CD14-positive monocyte (primary cell): ENCODE data around the gene CDH7. TPM values are rescaled to one million over a fixed set of nuclear protein-coding genes. Genes with fewer than 3 reads are reported as not detected.

ENCODE experiments used
- DNase-seq, 3 donors: peaks; one replicate each; pipeline ENCODE4 v3.0.0-alpha.2; 2011 to 2022
- H2AFZ ChIP-seq: 2 replicates; pipeline ENCODE4 v1.6.0; 2012; ENCODE audit warnings: mild to moderate bottlenecking, low read depth, low read length, inconsistent platforms; ENCODE audit not compliant: insufficient read depth, poor library complexity, severe bottlenecking
- H3K27ac ChIP-seq, 2 donors: 1 replicate in 1 of 2; 2 replicates in 1 of 2; pipeline ENCODE4 v1.5.1; 2012 to 2013; ENCODE audit warnings: low read length in 2 of 2, control low read depth in 1 of 2, inconsistent platforms in 1 of 2, low read depth in 1 of 2, mild to moderate bottlenecking in 1 of 2
- H3K27me3 ChIP-seq, 2 donors: one replicate each; pipeline versions ENCODE4 v1.6.0 to v1.6.1; 2011 to 2013; ENCODE audit warnings: low read length in 2 of 2; ENCODE audit not compliant: control insufficient read depth in 2 of 2, insufficient read depth in 2 of 2
- H3K36me3 ChIP-seq, 2 donors: replicated peaks in 1 of 2; 1 replicate in 1 of 2; 2 replicates in 1 of 2; pipeline versions ENCODE4 v1.5.1 to v1.6.1; 2012 to 2013; ENCODE audit warnings: low read length in 2 of 2, control low read depth in 1 of 2, inconsistent platforms in 1 of 2, mild to moderate bottlenecking in 1 of 2; ENCODE audit not compliant: insufficient read depth in 2 of 2, control insufficient read depth in 1 of 2
- H3K4me1 ChIP-seq, 2 donors: 1 replicate in 1 of 2; 2 replicates in 1 of 2; pipeline versions ENCODE4 v1.5.1 to v1.6.1; 2012 to 2013; ENCODE audit warnings: low read length in 2 of 2, control low read depth in 1 of 2, inconsistent platforms in 1 of 2, mild to moderate bottlenecking in 1 of 2, moderate library complexity in 1 of 2; ENCODE audit not compliant: insufficient read depth in 2 of 2, control insufficient read depth in 1 of 2
- H3K4me2 ChIP-seq: replicated peaks from 2 replicates; pipeline ENCODE3; 2012; ENCODE audit warnings: low read length, moderate library complexity, mild to moderate bottlenecking; ENCODE audit not compliant: poor library complexity, severe bottlenecking; ENCODE audit errors: extremely low read depth
- H3K4me3 ChIP-seq, 3 experiments: fragments of 200-600 bp in 1 of 3; sonication (generic) in 1 of 3; replicated peaks in 1 of 3; 1 replicate in 2 of 3; 2 replicates in 1 of 3; pipeline ENCODE4 v1.5.1; 2011 to 2013; ENCODE audit warnings: low read length in 3 of 3, mild to moderate bottlenecking in 3 of 3, control low read depth in 2 of 3, low read depth in 2 of 3, inconsistent platforms in 1 of 3, moderate library complexity in 1 of 3
- H3K79me2 ChIP-seq: 2 replicates; pipeline ENCODE4 v1.6.0; 2012; ENCODE audit warnings: mild to moderate bottlenecking, control low read depth, inconsistent platforms, low read length, moderate library complexity; ENCODE audit not compliant: insufficient read depth
- H3K9ac ChIP-seq: 2 replicates; pipeline ENCODE4 v1.6.0; 2017; ENCODE audit warnings: low read length, mild to moderate bottlenecking; ENCODE audit not compliant: insufficient read depth, poor library complexity, severe bottlenecking
- H3K9me3 ChIP-seq, 2 donors: replicated peaks in 1 of 2; 1 replicate in 1 of 2; 2 replicates in 1 of 2; pipeline versions ENCODE4 v1.5.1 to v1.6.1; 2012 to 2013; ENCODE audit warnings: low read length in 2 of 2, control low read depth in 1 of 2; ENCODE audit not compliant: control insufficient read depth in 1 of 2, insufficient read depth in 1 of 2
- H4K20me1 ChIP-seq: 2 replicates; pipeline ENCODE4 v1.6.0; 2012; ENCODE audit warnings: mild to moderate bottlenecking, low read length, control low read depth, moderate library complexity; ENCODE audit not compliant: insufficient read depth
- H3K27ac Mint-ChIP-seq, 7 donors: one replicate each; pipeline ENCODE4 v1.8.0; 2020; ENCODE audit warnings: mild to moderate bottlenecking in 7 of 7, mixed read lengths in 7 of 7, moderate library complexity in 6 of 7, inconsistent platforms in 2 of 7
- H3K27me3 Mint-ChIP-seq, 3 donors: one replicate each; pipeline ENCODE4 v1.8.0; 2021 to 2022; ENCODE audit warnings: low read depth in 3 of 3, mild to moderate bottlenecking in 3 of 3, mixed read lengths in 3 of 3, moderate library complexity in 3 of 3, inconsistent platforms in 1 of 3
- H3K36me3 Mint-ChIP-seq, 2 donors: one replicate each; pipeline ENCODE4 v1.8.0; 2020; ENCODE audit warnings: mixed read lengths in 2 of 2, inconsistent platforms in 1 of 2, mild to moderate bottlenecking in 1 of 2
- H3K4me1 Mint-ChIP-seq: one replicate; pipeline ENCODE4 v1.8.0; 2020; ENCODE audit warnings: mild to moderate bottlenecking, mixed read lengths
- H3K4me3 Mint-ChIP-seq, 2 donors: one replicate each; pipeline ENCODE4 v1.8.0; 2020; ENCODE audit warnings: mild to moderate bottlenecking in 2 of 2, mixed read lengths in 2 of 2, moderate library complexity in 1 of 2
- H3K9me3 Mint-ChIP-seq, 7 donors: one replicate each; pipeline ENCODE4 v1.8.0; 2020 to 2022; ENCODE audit warnings: mixed read lengths in 7 of 7, mild to moderate bottlenecking in 6 of 7, moderate library complexity in 6 of 7, inconsistent platforms in 2 of 7
- CTCF ChIP-seq: fragments of 200-600 bp; IDR thresholded peaks from one replicate; pipeline ENCODE4 v1.8.0; 2022; ENCODE audit warnings: antibody characterized with exemption, mild to moderate bottlenecking
- WGBS: methylation state at CpG from one replicate; pipeline ENCODE4 v1.1.5; 2013; ENCODE audit warnings: missing lambda C conversion rate; ENCODE audit not compliant: insufficient coverage; 5-methylcytosine and 5-hydroxymethylcytosine counted together
- intact Hi-C, 2 donors: fragments of 100-400 bp; cut with micrococcal nuclease; formaldehyde crosslinking; loops; one replicate each; pipeline versions ENCODE4 v1.15.0 to v1.15.1; 2023
- polyA plus RNA-seq, 3 donors: library from polyadenylated mRNA; depleted of rRNA in 1 of 3; unstranded in 2 of 3; stranded (reverse) in 1 of 3; fragments of 300-500 nt in 2 of 3; fragments of >200 nt in 1 of 3; fragmentation: Illumina TruSeq in 2 of 3; gene quantifications; 1 replicate in 2 of 3; 2 replicates in 1 of 3; pipeline ENCODE4 v1.2.3, GENCODE V29; 2012 to 2021

The CDH7 gene
- polyA plus RNA-seq, 3 donors = not detected

DNA sequence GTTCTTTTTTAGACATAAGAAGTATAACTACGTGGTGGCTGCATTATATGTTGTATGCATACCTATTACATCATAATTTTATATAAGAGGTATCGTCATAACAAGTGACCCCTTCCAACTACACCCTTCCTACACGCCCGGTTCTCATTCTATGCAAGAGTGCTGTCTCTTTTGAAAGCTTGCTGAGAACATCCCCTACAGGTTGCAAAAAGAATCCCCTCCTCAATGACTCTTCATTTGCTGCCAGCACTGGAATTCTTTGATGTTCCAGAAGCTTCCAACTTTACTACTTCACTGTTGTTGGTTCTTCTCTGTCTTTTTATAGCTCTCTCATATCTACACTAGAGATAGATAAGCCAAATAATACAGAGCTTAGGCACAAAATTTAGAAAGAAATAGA is 66.4 kb downstream of the CDH7 start:
- Histone ChIP-seq H3K79me2 (no peaks in the 10 kb centered on the region), H3K9me3 (no peaks in the 10 kb centered on the region), H3K9ac (no peak overlapping the region), H2AFZ (no peak overlapping the region), H4K20me1 (no peaks in the 10 kb centered on the region), H3K27ac (no peak overlapping the region), H3K4me3 (no peak overlapping the region), H3K4me1 (no peaks in the 10 kb centered on the region), H3K27me3 (no peaks in the 10 kb centered on the region), H3K4me2 (no peak overlapping the region), H3K36me3 (no peaks in the 10 kb centered on the region)
- H3K36me3 Mint-ChIP-seq = no peaks in the 10 kb centered on the region
- H3K27ac Mint-ChIP-seq = no peak overlapping the region
- no peak for DNase-seq
- no peak overlapping the region for H3K4me3 Mint-ChIP-seq
- peaks cover 0 to 4% (median 0%) of the 10 kb centered on the region in 7 donors for H3K9me3 Mint-ChIP-seq
- WGBS = 90% methylated on average over 2 of the region's 4 CpGs
- H3K27me3 Mint-ChIP-seq = no peaks in the 10 kb centered on the region
- no peaks in the 10 kb centered on the region for H3K4me1 Mint-ChIP-seq
- TF ChIP-seq CTCF = no peak
- intact Hi-C loops = no loop called here

- Mint-ChIP-seq H3K4me1 (no peaks in the 10 kb centered on the region), H3K27ac (no peak overlapping the region), H3K9me3 (peaks cover 0 to 4% (median 0%) of the 10 kb centered on the region in 7 donors), H3K36me3 (no peaks in the 10 kb centered on the region), H3K27me3 (no peaks in the 10 kb centered on the region), H3K4me3 (no peak overlapping the region)
- WGBS = no CpG with 5 or more reads among the region's 3 CpGs
- H3K4me1 ChIP-seq = no peaks in the 10 kb centered on the region
- H3K9me3 ChIP-seq = no peaks in the 10 kb centered on the region
- DNase-seq = no peak
- no peaks in the 10 kb centered on the region for H3K79me2 ChIP-seq
- H4K20me1 ChIP-seq = no peaks in the 10 kb centered on the region
- no peak overlapping the region for H3K9ac ChIP-seq
- H2AFZ ChIP-seq = no peak overlapping the region
- TF ChIP-seq CTCF = no peak
- no peaks in the 10 kb centered on the region for H3K36me3 ChIP-seq
- no peak overlapping the region for H3K4me3 ChIP-seq
- H3K27ac ChIP-seq = no peak overlapping the region
- H3K4me2 ChIP-seq = no peak overlapping the region
- intact Hi-C loops = no loop called here
- H3K27me3 ChIP-seq = no peaks in the 10 kb centered on the region
Observed at GRCh38 chr18:65821911-65822310, 71.1 kb downstream of the CDH7 start.
